CD4-positive, alpha-beta T cell treated with Interleukin-4 for 1 hour (primary cell): ENCODE measurements around the gene PLA2G4F.
"Not testable (repeated sequence)": the region's sequence is repeated elsewhere in the genome, so short reads cannot be mapped to it uniquely, and the experiment has no call there.

Source experiments
- DNase-seq, 2 donors: peaks; one replicate each; pipeline ENCODE4 v3.0.0-alpha.2; 2020 to 2022

Gene PLA2G4F

GRCh38 chr15:42093966-42094365 lies 62.5 kb downstream of the PLA2G4F start:
- DNase-seq, result no peak

DNA sequence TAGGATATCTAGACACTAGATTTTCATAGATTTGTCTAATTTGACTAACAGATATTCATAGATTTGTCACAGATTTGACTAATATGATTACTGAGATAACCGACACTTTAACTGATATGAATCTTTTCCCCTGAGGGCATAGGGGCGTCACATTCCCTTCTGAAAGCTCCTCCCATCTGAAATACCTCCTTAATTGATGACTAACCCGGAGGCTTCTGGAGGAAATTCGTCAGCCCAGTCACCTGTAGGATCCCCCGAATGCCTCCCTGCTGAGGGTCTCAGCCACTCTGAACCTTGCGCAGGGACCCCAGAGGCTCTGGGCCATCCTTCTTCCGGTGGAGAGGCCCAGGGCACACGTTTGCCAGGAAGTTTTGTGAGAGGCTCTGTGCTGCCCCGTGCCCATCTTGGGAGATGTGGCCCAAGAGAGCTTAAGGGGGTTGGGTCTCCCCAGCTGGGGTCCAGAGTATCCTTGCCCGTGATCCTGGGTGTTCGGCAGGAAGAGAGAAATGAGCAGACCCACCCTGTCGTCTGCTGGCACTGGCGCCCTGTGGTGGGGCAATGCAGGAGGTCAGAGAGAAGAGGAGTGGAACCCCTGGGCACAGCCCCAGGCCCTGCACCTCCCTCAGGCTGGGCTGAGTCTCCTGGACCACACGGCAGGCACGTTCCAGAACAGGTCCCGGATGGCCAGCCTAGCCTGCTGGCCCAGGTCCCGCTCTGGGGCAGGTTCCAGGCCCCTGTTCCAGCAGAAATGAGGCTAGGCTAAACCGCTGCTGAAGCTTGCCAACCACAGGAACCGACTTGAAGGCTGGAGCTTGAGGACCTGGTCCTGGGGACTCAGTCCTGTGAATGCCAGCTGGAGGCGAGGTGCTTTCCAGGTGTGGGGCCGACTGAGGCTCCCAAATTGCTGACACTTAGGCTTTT lies 63.8 kb downstream of the PLA2G4F start:
- DNase-seq, result no peak

DNA sequence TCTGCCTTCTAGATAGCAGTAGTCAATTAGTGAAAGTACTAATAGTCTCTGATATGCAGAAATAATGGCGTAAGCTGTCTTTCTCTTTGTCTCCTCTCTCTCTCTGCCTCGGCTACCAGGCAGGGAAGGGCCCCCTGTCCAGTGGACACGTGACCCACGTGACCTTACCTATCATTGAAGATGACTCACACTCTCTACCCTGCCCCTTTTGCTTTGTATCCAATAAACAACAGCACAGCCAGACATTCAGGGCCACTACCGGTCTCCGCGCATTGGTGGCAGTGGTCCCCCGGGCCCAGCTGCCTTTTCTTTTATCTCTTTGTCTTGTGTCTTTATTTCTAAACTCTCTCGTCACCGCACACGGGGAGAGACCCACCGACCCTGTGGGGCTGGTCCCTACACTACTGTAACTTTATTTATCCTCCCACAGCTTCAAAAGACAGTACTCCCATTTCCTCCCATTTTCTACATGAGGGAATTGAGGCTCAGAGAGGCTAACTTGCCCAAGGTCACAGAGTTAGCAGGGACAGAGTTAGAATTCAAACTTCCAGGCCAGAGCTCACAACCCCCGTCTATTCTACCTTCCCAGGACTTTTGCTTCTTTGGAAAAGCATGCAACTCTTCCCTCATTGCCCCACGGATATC lies 64.6 kb downstream of the PLA2G4F start:
- DNase-seq, result not testable (repeated sequence)

GRCh38 chr15:42090781-42091180 lies 65.7 kb downstream of the PLA2G4F start:
- no peak for DNase-seq

DNA sequence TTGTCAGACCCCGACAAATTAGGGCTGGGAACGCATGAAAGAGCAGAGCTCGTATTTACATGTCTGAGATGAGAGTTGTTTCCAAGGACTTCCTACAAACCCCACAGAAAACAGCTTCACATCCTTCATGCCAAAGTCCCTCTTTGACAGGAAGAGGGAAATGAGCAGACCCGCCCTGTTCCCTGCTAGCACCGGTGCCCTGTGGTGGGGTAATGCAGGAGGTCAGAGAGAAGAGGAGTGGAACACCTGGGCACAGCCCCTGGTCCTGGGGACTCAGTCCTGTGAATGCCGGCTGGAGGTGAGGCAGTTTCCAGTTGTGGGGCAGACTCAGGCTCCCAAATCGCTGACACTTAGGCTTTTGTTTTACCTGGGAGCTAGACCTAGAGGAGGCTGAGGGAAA lies 66.1 kb downstream of the PLA2G4F start:
- no peak for DNase-seq

GRCh38 chr15:42089942-42090341 lies 66.5 kb downstream of the PLA2G4F start:
- no peak for DNase-seq
